Ovary (tissue), 3 donors: ENCODE measurements around the gene CALHM4.

Experiments used
- POLR2A ChIP-seq: fragments of 450-650 bp; IDR thresholded peaks from one replicate; pipeline ENCODE4 v1.6.1; 2017; ENCODE audit warnings: antibody characterized with exemption, mild to moderate bottlenecking, moderate library complexity
- TF ChIP-seq, protein P1 (sequence below), 3 donors: fragments of 450-650 bp in 2 of 3; fragments of 200-600 bp in 1 of 3; IDR thresholded peaks; one replicate each; pipeline versions ENCODE4 v1.5.1 to v1.8.0; 2016 to 2022; ENCODE audit warnings: antibody characterized with exemption in 3 of 3, mild to moderate bottlenecking in 1 of 3
- donor health status: DM: no; HTN: no; CAD: no.

DNA sequence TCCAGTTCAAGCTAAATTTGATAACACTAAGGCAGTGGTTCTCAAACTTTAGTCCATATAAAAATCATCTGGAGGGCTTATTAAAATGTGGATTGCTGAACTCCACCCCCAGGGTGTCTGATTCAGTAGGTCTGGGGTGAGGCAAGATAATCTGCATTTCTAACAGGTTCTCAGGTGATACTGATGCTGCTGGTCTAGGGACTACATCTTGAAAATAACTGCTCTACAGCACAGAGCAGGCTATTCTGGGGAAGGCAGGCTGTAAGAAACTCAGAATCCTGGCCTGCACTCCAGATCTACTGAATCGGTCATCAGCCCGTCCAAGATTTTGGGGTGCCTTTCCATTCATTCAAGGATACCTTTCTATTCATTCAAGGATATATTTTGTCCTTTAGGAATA is 30.7 kb upstream of the CALHM4 start:
- TF ChIP-seq, protein P1, sequence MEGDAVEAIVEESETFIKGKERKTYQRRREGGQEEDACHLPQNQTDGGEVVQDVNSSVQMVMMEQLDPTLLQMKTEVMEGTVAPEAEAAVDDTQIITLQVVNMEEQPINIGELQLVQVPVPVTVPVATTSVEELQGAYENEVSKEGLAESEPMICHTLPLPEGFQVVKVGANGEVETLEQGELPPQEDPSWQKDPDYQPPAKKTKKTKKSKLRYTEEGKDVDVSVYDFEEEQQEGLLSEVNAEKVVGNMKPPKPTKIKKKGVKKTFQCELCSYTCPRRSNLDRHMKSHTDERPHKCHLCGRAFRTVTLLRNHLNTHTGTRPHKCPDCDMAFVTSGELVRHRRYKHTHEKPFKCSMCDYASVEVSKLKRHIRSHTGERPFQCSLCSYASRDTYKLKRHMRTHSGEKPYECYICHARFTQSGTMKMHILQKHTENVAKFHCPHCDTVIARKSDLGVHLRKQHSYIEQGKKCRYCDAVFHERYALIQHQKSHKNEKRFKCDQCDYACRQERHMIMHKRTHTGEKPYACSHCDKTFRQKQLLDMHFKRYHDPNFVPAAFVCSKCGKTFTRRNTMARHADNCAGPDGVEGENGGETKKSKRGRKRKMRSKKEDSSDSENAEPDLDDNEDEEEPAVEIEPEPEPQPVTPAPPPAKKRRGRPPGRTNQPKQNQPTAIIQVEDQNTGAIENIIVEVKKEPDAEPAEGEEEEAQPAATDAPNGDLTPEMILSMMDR (IDR thresholded peaks at IDR 0.05) = no peak
- no peak for TF ChIP-seq POLR2A
